Smooth muscle cell (in vitro differentiated cells): ENCODE results near the gene HSPA13. TPM values are rescaled to one million over a fixed set of nuclear protein-coding genes. Genes with fewer than 3 reads are reported as not detected.
"Not testable (repeated sequence)": the region's sequence is repeated elsewhere in the genome, so short reads cannot be mapped to it uniquely, and the experiment has no call there.

Experiments used
- DNase-seq: peaks from one replicate; lab custom pipeline; 2025; ENCODE audit not compliant: unreplicated experiment; lab: John Stamatoyannopoulos, UW
- H2AFZ ChIP-seq: fragments of 200-600 bp; sonication (generic); 2 replicates; pipeline ENCODE4 v1.6.0; 2016; ENCODE audit warnings: antibody characterized with exemption, low read depth, mild to moderate bottlenecking
- H3F3A ChIP-seq: fragments of 200-600 bp; sonication (generic); 2 replicates; pipeline ENCODE4 v1.6.0; 2017; ENCODE audit warnings: antibody characterized with exemption, low read depth
- H3K27ac ChIP-seq: fragments of 200-600 bp; sonication (generic); 2 replicates; pipeline ENCODE4 v1.5.1; 2016; ENCODE audit warnings: low read depth, mild to moderate bottlenecking
- H3K27me3 ChIP-seq: fragments of 200-600 bp; sonication (generic); 2 replicates; pipeline ENCODE4 v1.6.1; 2016; ENCODE audit warnings: low read depth, mild to moderate bottlenecking
- H3K36me3 ChIP-seq: fragments of 200-600 bp; sonication (generic); 2 replicates; pipeline ENCODE4 v1.5.1; 2016; ENCODE audit warnings: low read depth
- H3K4me1 ChIP-seq: fragments of 200-600 bp; sonication (generic); 2 replicates; pipeline ENCODE4 v1.5.1; 2016; ENCODE audit warnings: low read depth
- H3K4me2 ChIP-seq: fragments of 200-600 bp; sonication (generic); 2 replicates; pipeline ENCODE4 v1.6.0; 2016; ENCODE audit warnings: mild to moderate bottlenecking
- H3K4me3 ChIP-seq: fragments of 200-600 bp; sonication (generic); 2 replicates; pipeline ENCODE4 v1.5.1; 2016; ENCODE audit warnings: mild to moderate bottlenecking
- H3K79me2 ChIP-seq: fragments of 200-600 bp; sonication (generic); 2 replicates; pipeline ENCODE4 v1.6.0; 2016; ENCODE audit warnings: low read depth, mild to moderate bottlenecking
- H3K9ac ChIP-seq: fragments of 200-600 bp; sonication (generic); 2 replicates; pipeline ENCODE4 v1.6.0; 2016; ENCODE audit warnings: low read depth
- H3K9me3 ChIP-seq: fragments of 200-600 bp; sonication (generic); replicated peaks from 2 replicates; pipeline ENCODE4 v1.5.1; 2016; ENCODE audit warnings: low read depth
- H4K20me1 ChIP-seq: fragments of 200-600 bp; sonication (generic); 2 replicates; pipeline ENCODE4 v1.6.0; 2016; ENCODE audit warnings: low read depth
- CTCF ChIP-seq: fragments of 200-600 bp; sonication (generic); IDR thresholded peaks from 2 replicates; pipeline ENCODE4 v1.5.1; 2017; ENCODE audit warnings: borderline replicate concordance, mild to moderate bottlenecking, antibody characterized with exemption; ENCODE audit not compliant: insufficient read depth, poor library complexity, severe bottlenecking
- WGBS: methylation state at CpG from one replicate; pipeline ENCODE4 v1.1.7; 2016; ENCODE audit warnings: low lambda C conversion rate; 5-methylcytosine and 5-hydroxymethylcytosine counted together
- polyA plus RNA-seq: library from polyadenylated mRNA; unstranded; fragments of >200 nt; fragmentation: Nextera tagmentation; extraction: Ambion mirVana; gene quantifications from 2 replicates; pipeline ENCODE4 v1.2.1, GENCODE V29; 2016
- total RNA-seq: library from RNA; depleted of rRNA; stranded (reverse); fragments of >200 nt; gene quantifications from 2 replicates; pipeline ENCODE4 v1.2.3, GENCODE V29; 2014

Gene HSPA13
- total and polyA plus RNA-seq, 2 experiments from 2014 or later = 51.9 to 115 TPM

- no peaks in the 10 kb centered on the region for H4K20me1 ChIP-seq
- no peaks in the 10 kb centered on the region for H3K4me1 ChIP-seq
- H3K4me2 ChIP-seq = no peak overlapping the region
- H3K27ac ChIP-seq = no peak overlapping the region
- no peaks in the 10 kb centered on the region for H3K36me3 ChIP-seq
- H3K9me3 ChIP-seq = no peaks in the 10 kb centered on the region
- no peaks in the 10 kb centered on the region for H3F3A ChIP-seq
- no peaks in the 10 kb centered on the region for H3K79me2 ChIP-seq
- no peak for TF ChIP-seq CTCF
- no peak for DNase-seq
- H3K4me3 ChIP-seq = no peak overlapping the region
- H2AFZ ChIP-seq = no peak overlapping the region
- WGBS = 93% methylated on average over 4 of the region's 4 CpGs
- no peaks in the 10 kb centered on the region for H3K27me3 ChIP-seq
- H3K9ac ChIP-seq = no peak overlapping the region
These were observed 26.2 kb downstream of the HSPA13 start for GRCh38 chr21:14356746-14357145.

- Histone ChIP-seq H3K4me1 (no peaks in the 10 kb centered on the region), H3K27me3 (no peaks in the 10 kb centered on the region), H3K9ac (no peak overlapping the region), H2AFZ (no peak overlapping the region), H3F3A (no peaks in the 10 kb centered on the region), H3K36me3 (no peaks in the 10 kb centered on the region), H3K9me3 (no peaks in the 10 kb centered on the region), H3K4me2 (no peak overlapping the region), H3K4me3 (no peak overlapping the region), H3K27ac (no peak overlapping the region), H3K79me2 (no peaks in the 10 kb centered on the region), H4K20me1 (no peaks in the 10 kb centered on the region)
- no peak for TF ChIP-seq CTCF
- DNase-seq = no peak
These were observed 28.4 kb downstream of the HSPA13 start for GRCh38 chr21:14354515-14354914.

GRCh38 chr21:14353726-14354125, 29.2 kb downstream of the HSPA13 start:
- Histone ChIP-seq H3K4me1 (no peaks in the 10 kb centered on the region), H2AFZ (no peak overlapping the region), H3F3A (no peaks in the 10 kb centered on the region), H3K9ac (no peak overlapping the region), H3K27ac (no peak overlapping the region), H3K27me3 (no peaks in the 10 kb centered on the region), H3K9me3 (no peaks in the 10 kb centered on the region), H3K4me3 (no peak overlapping the region), H4K20me1 (no peaks in the 10 kb centered on the region), H3K79me2 (no peaks in the 10 kb centered on the region), H3K36me3 (no peaks in the 10 kb centered on the region), H3K4me2 (no peak overlapping the region)
- WGBS = 94% methylated on average over 1 of the region's 1 CpG
- no peak for TF ChIP-seq CTCF
- DNase-seq = no peak

- H3F3A ChIP-seq = no peaks in the 10 kb centered on the region
- no peaks in the 10 kb centered on the region for H3K36me3 ChIP-seq
- no peaks in the 10 kb centered on the region for H3K4me1 ChIP-seq
- no peak overlapping the region for H3K9ac ChIP-seq
- no peak overlapping the region for H3K4me3 ChIP-seq
- no peaks in the 10 kb centered on the region for H3K27me3 ChIP-seq
- no peak overlapping the region for H2AFZ ChIP-seq
- no peak for TF ChIP-seq CTCF
- no peaks in the 10 kb centered on the region for H4K20me1 ChIP-seq
- H3K9me3 ChIP-seq = no peaks in the 10 kb centered on the region
- no peak overlapping the region for H3K4me2 ChIP-seq
- H3K79me2 ChIP-seq = no peaks in the 10 kb centered on the region
- no peak overlapping the region for H3K27ac ChIP-seq
- DNase-seq = no peak
These were observed 29.7 kb downstream of the HSPA13 start for GRCh38 chr21:14353231-14353630.

- H3F3A ChIP-seq, H4K20me1 ChIP-seq, H2AFZ ChIP-seq, H3K36me3 ChIP-seq, H3K79me2 ChIP-seq, H3K4me2 ChIP-seq, H3K27ac ChIP-seq, H3K9me3 ChIP-seq, H3K4me1 ChIP-seq, H3K4me3 ChIP-seq, H3K27me3 ChIP-seq, DNase-seq, H3K9ac ChIP-seq: not testable (repeated sequence)
- WGBS = 85% methylated on average over 2 of the region's 2 CpGs
These were observed 55.6 kb downstream of the HSPA13 start for GRCh38 chr21:14327346-14327745.
